Measurements from ENCODE around the gene CAV1. TPM values are rescaled to one million over a fixed set of nuclear protein-coding genes. Genes with fewer than 3 reads are reported as not detected.

Gene CAV1
- polyA plus RNA-seq, 1 donor from 2014 or later: not detected

DNA sequence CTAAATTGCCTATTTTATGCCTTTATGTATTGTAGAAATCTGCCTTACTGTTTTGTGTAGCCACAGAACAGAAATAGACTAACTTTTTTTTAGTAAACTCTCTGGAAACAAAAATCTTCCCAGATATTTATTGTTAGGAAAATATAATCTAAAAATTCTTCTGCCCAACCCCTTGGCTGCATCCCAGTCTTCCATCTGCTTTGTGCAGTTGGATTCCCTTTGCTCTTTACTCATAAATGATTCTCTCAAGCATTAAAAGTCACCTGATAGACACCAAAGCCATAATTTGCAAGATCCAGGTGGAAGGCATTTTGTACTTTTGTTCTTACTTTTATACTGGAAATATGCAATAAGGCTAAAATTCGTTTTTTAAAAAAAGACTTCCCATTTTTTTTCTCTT lies 31.4 kb upstream of the CAV1 start:
- Histone ChIP-seq H3K9ac (ENCODE audit: low read length) (no peak overlapping the region), H3K9me3 (ENCODE audit: low read length) (no peaks in the 10 kb centered on the region), H3K4me3 (ENCODE audit: low read length) (no peak overlapping the region), H2AFZ (ENCODE audit: low read depth, low read length) (no peak overlapping the region), H3K79me2 (replicated peaks; ENCODE audit: insufficient read depth, low read length) (no peaks in the 10 kb centered on the region), H3K9me2 (ENCODE audit: insufficient read depth, low read length) (no peaks in the 10 kb centered on the region), H3K4me2 (ENCODE audit: low read length) (no peak overlapping the region), H3K36me3 (ENCODE audit: insufficient read depth, low read length) (no peaks in the 10 kb centered on the region), H3F3A (ENCODE audit: insufficient read depth, low read length, poor library complexity, severe bottlenecking) (no peaks in the 10 kb centered on the region), H3K27ac (ENCODE audit: low read length) (no peak overlapping the region), H3K27me3 (ENCODE audit: insufficient read depth, low read depth, low read length) (no peaks in the 10 kb centered on the region), H4K20me1 (ENCODE audit: insufficient read depth) (no peaks in the 10 kb centered on the region)
- TF ChIP-seq MXI1 (conservative IDR thresholded peaks at IDR 0.05; ENCODE audit: poor library complexity, severe bottlenecking) (no peak), POLR2AphosphoS5 (IDR thresholded peaks at IDR 0.05) (no peak), RAD21 (conservative IDR thresholded peaks at IDR 0.05) (no peak), EP300 (conservative IDR thresholded peaks at IDR 0.05; ENCODE audit: poor library complexity, severe bottlenecking) (no peak), SMC3 (conservative IDR thresholded peaks at IDR 0.05; ENCODE audit: poor library complexity) (no peak), EZH2 (IDR thresholded peaks at IDR 0.05; ENCODE audit: borderline replicate concordance, insufficient read depth, low read length, poor library complexity, severe bottlenecking) (no peak), TAF1 (IDR thresholded peaks at IDR 0.05; ENCODE audit: low read depth) (no peak)
- TF ChIP-seq, protein P1, sequence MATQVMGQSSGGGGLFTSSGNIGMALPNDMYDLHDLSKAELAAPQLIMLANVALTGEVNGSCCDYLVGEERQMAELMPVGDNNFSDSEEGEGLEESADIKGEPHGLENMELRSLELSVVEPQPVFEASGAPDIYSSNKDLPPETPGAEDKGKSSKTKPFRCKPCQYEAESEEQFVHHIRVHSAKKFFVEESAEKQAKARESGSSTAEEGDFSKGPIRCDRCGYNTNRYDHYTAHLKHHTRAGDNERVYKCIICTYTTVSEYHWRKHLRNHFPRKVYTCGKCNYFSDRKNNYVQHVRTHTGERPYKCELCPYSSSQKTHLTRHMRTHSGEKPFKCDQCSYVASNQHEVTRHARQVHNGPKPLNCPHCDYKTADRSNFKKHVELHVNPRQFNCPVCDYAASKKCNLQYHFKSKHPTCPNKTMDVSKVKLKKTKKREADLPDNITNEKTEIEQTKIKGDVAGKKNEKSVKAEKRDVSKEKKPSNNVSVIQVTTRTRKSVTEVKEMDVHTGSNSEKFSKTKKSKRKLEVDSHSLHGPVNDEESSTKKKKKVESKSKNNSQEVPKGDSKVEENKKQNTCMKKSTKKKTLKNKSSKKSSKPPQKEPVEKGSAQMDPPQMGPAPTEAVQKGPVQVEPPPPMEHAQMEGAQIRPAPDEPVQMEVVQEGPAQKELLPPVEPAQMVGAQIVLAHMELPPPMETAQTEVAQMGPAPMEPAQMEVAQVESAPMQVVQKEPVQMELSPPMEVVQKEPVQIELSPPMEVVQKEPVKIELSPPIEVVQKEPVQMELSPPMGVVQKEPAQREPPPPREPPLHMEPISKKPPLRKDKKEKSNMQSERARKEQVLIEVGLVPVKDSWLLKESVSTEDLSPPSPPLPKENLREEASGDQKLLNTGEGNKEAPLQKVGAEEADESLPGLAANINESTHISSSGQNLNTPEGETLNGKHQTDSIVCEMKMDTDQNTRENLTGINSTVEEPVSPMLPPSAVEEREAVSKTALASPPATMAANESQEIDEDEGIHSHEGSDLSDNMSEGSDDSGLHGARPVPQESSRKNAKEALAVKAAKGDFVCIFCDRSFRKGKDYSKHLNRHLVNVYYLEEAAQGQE (IDR thresholded peaks at IDR 0.05; ENCODE audit: borderline replicate concordance): no peak
- TF ChIP-seq, protein P2, sequence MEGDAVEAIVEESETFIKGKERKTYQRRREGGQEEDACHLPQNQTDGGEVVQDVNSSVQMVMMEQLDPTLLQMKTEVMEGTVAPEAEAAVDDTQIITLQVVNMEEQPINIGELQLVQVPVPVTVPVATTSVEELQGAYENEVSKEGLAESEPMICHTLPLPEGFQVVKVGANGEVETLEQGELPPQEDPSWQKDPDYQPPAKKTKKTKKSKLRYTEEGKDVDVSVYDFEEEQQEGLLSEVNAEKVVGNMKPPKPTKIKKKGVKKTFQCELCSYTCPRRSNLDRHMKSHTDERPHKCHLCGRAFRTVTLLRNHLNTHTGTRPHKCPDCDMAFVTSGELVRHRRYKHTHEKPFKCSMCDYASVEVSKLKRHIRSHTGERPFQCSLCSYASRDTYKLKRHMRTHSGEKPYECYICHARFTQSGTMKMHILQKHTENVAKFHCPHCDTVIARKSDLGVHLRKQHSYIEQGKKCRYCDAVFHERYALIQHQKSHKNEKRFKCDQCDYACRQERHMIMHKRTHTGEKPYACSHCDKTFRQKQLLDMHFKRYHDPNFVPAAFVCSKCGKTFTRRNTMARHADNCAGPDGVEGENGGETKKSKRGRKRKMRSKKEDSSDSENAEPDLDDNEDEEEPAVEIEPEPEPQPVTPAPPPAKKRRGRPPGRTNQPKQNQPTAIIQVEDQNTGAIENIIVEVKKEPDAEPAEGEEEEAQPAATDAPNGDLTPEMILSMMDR (IDR thresholded peaks at IDR 0.05; ENCODE audit: poor library complexity, severe bottlenecking): no peak

DNA sequence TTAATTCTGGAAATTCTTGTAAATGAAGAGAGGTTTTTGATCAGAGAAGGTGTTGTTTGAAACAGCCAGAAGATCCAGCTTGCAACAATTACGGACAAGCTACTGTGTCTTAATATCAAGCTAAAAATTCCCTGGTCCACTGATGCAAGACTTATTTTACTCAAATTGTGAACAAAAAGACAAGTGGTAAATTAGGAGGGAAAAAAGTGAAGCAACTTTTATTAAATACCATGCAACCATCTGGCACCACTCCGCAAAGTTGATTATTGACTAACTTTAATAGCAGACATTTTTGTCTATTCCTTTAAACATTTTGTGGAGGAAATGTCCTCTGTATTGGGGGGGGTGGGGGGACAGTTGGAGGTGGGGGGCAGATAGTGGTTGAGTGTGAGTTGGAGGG lies 30.4 kb upstream of the CAV1 start:
- Histone ChIP-seq H3K4me2 (ENCODE audit: low read length) (no peak overlapping the region), H3K36me3 (ENCODE audit: insufficient read depth, low read length) (no peaks in the 10 kb centered on the region), H3K9ac (ENCODE audit: low read length) (no peak overlapping the region), H3K9me3 (ENCODE audit: low read length) (no peaks in the 10 kb centered on the region), H3K4me3 (ENCODE audit: low read length) (no peak overlapping the region), H3K27ac (ENCODE audit: low read length) (no peak overlapping the region), H2AFZ (ENCODE audit: low read depth, low read length) (no peak overlapping the region), H3K9me2 (ENCODE audit: insufficient read depth, low read length) (no peaks in the 10 kb centered on the region), H3K79me2 (replicated peaks; ENCODE audit: insufficient read depth, low read length) (no peaks in the 10 kb centered on the region), H3F3A (ENCODE audit: insufficient read depth, low read length, poor library complexity, severe bottlenecking) (no peaks in the 10 kb centered on the region), H4K20me1 (ENCODE audit: insufficient read depth) (no peaks in the 10 kb centered on the region), H3K27me3 (ENCODE audit: insufficient read depth, low read depth, low read length) (peaks cover 6% of the 10 kb centered on the region)
- no peak for TF ChIP-seq MXI1 (conservative IDR thresholded peaks at IDR 0.05; ENCODE audit: poor library complexity, severe bottlenecking)
- TF ChIP-seq TAF1 (IDR thresholded peaks at IDR 0.05; ENCODE audit: low read depth): no peak
- TF ChIP-seq, protein P2 (IDR thresholded peaks at IDR 0.05; ENCODE audit: poor library complexity, severe bottlenecking): no peak
- no peak for TF ChIP-seq SMC3 (conservative IDR thresholded peaks at IDR 0.05; ENCODE audit: poor library complexity)
